ENCODE measurements around the gene APH1B.
"Not testable (repeated sequence)": the region's sequence is repeated elsewhere in the genome, so short reads cannot be mapped to it uniquely, and the experiment has no call there.

APH1B gene

GRCh38 chr15:63277038-63277892 lies at the start of gene APH1B:
Gene APH1B (plus strand): TSS chr15:63277605. CDS start chr15:63277624, 19 bp downstream.
- peak; percentile 92 for DNase-seq

- DNase-seq = no peak
Observed at GRCh38 chr15:63227689-63228088, 49.7 kb upstream of the APH1B start.

- DNase-seq = no peak
Observed at GRCh38 chr15:63231206-63231605, 46.2 kb upstream of the APH1B start.

- no peak for DNase-seq
Observed at GRCh38 chr15:63231706-63232105, 45.7 kb upstream of the APH1B start.

GRCh38 chr15:63232405-63232804 lies 45.0 kb upstream of the APH1B start:
- no peak for DNase-seq

- DNase-seq = no peak
Observed at GRCh38 chr15:63232943-63233342, 44.5 kb upstream of the APH1B start.

- DNase-seq = no peak
Observed at GRCh38 chr15:63233667-63234423, 43.6 kb upstream of the APH1B start.

GRCh38 chr15:63234451-63234870 lies 42.9 kb upstream of the APH1B start:
- no peak for DNase-seq

- no peak for DNase-seq
Observed at GRCh38 chr15:63236272-63236671, 41.1 kb upstream of the APH1B start.

- not testable (repeated sequence) for DNase-seq
Observed at GRCh38 chr15:63237086-63237485, 40.3 kb upstream of the APH1B start.

- DNase-seq = no peak
Observed at GRCh38 chr15:63238171-63238570, 39.2 kb upstream of the APH1B start.

- DNase-seq = no peak
Observed at GRCh38 chr15:63238796-63239195, 38.6 kb upstream of the APH1B start.

- no peak for DNase-seq
Observed at GRCh38 chr15:63240109-63240508, 37.3 kb upstream of the APH1B start.

- no peak for DNase-seq
Observed at GRCh38 chr15:63241316-63241715, 36.1 kb upstream of the APH1B start.

GRCh38 chr15:63243101-63243500 lies 34.3 kb upstream of the APH1B start:
- DNase-seq = no peak

- no peak for DNase-seq
Observed at GRCh38 chr15:63243776-63244175, 33.6 kb upstream of the APH1B start.

GRCh38 chr15:63244399-63244798 lies 33.0 kb upstream of the APH1B start:
- no peak for DNase-seq

GRCh38 chr15:63244976-63245645 lies 32.3 kb upstream of the APH1B start:
- no peak for DNase-seq

GRCh38 chr15:63246691-63247469 lies 30.5 kb upstream of the APH1B start:
- no peak for DNase-seq

GRCh38 chr15:63250312-63250965 lies 27.0 kb upstream of the APH1B start:
- DNase-seq = no peak

GRCh38 chr15:63251701-63252100 lies 25.7 kb upstream of the APH1B start:
- DNase-seq = no peak

- no peak for DNase-seq
Observed at GRCh38 chr15:63252292-63252691, 25.1 kb upstream of the APH1B start.
